ENCODE results near the gene LTA.

GRCh38 chr6:31559958-31560696, 12.0 kb upstream of the LTA start:
- TF ChIP-seq CTCF (IDR thresholded peaks at IDR 0.05) (no peak), EZH2 (IDR thresholded peaks at IDR 0.05; ENCODE audit: borderline replicate concordance, insufficient read depth, low read depth, low read length, poor library complexity, severe bottlenecking) (no peak)

Data from B cell (primary cell).